ENCODE data around the gene ZNF407.

- TF ChIP-seq CTCF (IDR thresholded peaks at IDR 0.05; ENCODE audit: insufficient read depth, low read length, poor library complexity, severe bottlenecking) (no peak), EZH2phosphoT487 (conservative IDR thresholded peaks at IDR 0.05; ENCODE audit: low read length) (no peak)
These were observed 209.2 kb downstream of the ZNF407 start for GRCh38 chr18:74806700-74807416.
